ENCODE results near the gene SHPK.

SHPK gene

GRCh38 chr17:3647251-3647650, 11.2 kb upstream of the SHPK start:
- no peak overlapping the region for H2AFZ ChIP-seq (ENCODE audit: low read length)
- H3K36me3 ChIP-seq (replicated peaks; ENCODE audit: insufficient read depth, low read length), result no peaks in the 10 kb centered on the region
- H3K9ac ChIP-seq (ENCODE audit: low read length), result no peak overlapping the region
- H3K79me2 ChIP-seq (ENCODE audit: low read length), result no peaks in the 10 kb centered on the region
- no peaks in the 10 kb centered on the region for H3K27me3 ChIP-seq (replicated peaks; ENCODE audit: insufficient read depth, low read length)
- no peaks in the 10 kb centered on the region for H3K4me1 ChIP-seq (ENCODE audit: low read length)
- DNase-seq, result no peak
- H4K20me1 ChIP-seq (ENCODE audit: insufficient read depth, low read length), result no peaks in the 10 kb centered on the region
- TF ChIP-seq CTCF (IDR thresholded peaks at IDR 0.05; ENCODE audit: low read length), result no peak
- TF ChIP-seq EZH2phosphoT487 (IDR thresholded peaks at IDR 0.05; ENCODE audit: low read length), result no peak
- TF ChIP-seq EZH2 (optimal IDR thresholded peaks at IDR 0.05; ENCODE audit: low read depth, low read length), result no peak
- no peaks in the 10 kb centered on the region for H3K9me2 ChIP-seq (replicated peaks; ENCODE audit: insufficient read depth, low read length)
- no peak overlapping the region for H3K4me2 ChIP-seq (ENCODE audit: low read depth, low read length)
- H3F3A ChIP-seq (ENCODE audit: insufficient read depth, low read length), result no peaks in the 10 kb centered on the region
- H3K27ac ChIP-seq (ENCODE audit: low read length), result no peak overlapping the region
- no peak overlapping the region for H3K4me3 ChIP-seq (ENCODE audit: low read length)
- H3K9me3 ChIP-seq (replicated peaks; ENCODE audit: insufficient read depth, low read length), result no peaks in the 10 kb centered on the region

DNA sequence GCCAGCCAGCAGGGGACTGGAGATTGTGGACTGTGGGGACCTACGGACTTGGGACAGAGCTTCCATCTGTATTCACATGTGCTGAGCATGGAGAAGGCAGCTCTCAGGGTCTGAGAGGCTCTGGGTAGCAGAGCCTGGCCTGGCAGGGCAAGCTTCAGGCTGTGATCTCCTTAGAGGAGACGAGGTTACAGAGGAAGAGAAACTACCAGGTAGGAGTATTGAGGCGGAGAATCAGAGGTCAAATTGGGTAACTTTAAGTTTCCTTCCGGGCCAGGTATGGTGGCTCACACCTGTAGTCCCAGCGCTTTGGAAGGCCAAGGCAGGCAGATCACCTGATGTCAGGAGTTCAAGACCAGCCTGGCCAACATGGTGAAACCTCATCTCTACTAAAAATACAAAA, 9.3 kb upstream of the SHPK start:
- DNase-seq, result no peak
- no peaks in the 10 kb centered on the region for H4K20me1 ChIP-seq (ENCODE audit: insufficient read depth, low read length)
- H2AFZ ChIP-seq (ENCODE audit: low read length), result no peak overlapping the region
- H3K9me3 ChIP-seq (replicated peaks; ENCODE audit: insufficient read depth, low read length), result no peaks in the 10 kb centered on the region
- TF ChIP-seq CTCF (IDR thresholded peaks at IDR 0.05; ENCODE audit: low read length), result no peak
- no peaks in the 10 kb centered on the region for H3K36me3 ChIP-seq (replicated peaks; ENCODE audit: insufficient read depth, low read length)
- no peaks in the 10 kb centered on the region for H3K27me3 ChIP-seq (replicated peaks; ENCODE audit: insufficient read depth, low read length)
- H3K27ac ChIP-seq (ENCODE audit: low read length), result no peak overlapping the region
- no peaks in the 10 kb centered on the region for H3K9me2 ChIP-seq (replicated peaks; ENCODE audit: insufficient read depth, low read length)
- no peaks in the 10 kb centered on the region; the same call in 1 of the 2 replicates for H3F3A ChIP-seq (ENCODE audit: insufficient read depth, low read length)
- no peaks in the 10 kb centered on the region for H3K4me1 ChIP-seq (ENCODE audit: low read length)
- H3K4me2 ChIP-seq (ENCODE audit: low read depth, low read length), result no peak overlapping the region
- no peaks in the 10 kb centered on the region for H3K79me2 ChIP-seq (ENCODE audit: low read length)
- H3K4me3 ChIP-seq (ENCODE audit: low read length), result no peak overlapping the region
- H3K9ac ChIP-seq (ENCODE audit: low read length), result no peak overlapping the region

- H4K20me1 ChIP-seq (ENCODE audit: insufficient read depth, low read length), result no peaks in the 10 kb centered on the region
- no peaks in the 10 kb centered on the region for H3K36me3 ChIP-seq (replicated peaks; ENCODE audit: insufficient read depth, low read length)
- H2AFZ ChIP-seq (ENCODE audit: low read length), result no peak overlapping the region
- TF ChIP-seq EZH2 (optimal IDR thresholded peaks at IDR 0.05; ENCODE audit: low read depth, low read length) (no peak), EZH2phosphoT487 (IDR thresholded peaks at IDR 0.05; ENCODE audit: low read length) (no peak), CTCF (IDR thresholded peaks at IDR 0.05; ENCODE audit: low read length) (no peak)
- no peaks in the 10 kb centered on the region for H3K27me3 ChIP-seq (replicated peaks; ENCODE audit: insufficient read depth, low read length)
- no peak overlapping the region for H3K4me3 ChIP-seq (ENCODE audit: low read length)
- no peaks in the 10 kb centered on the region for H3K9me3 ChIP-seq (replicated peaks; ENCODE audit: insufficient read depth, low read length)
- H3K4me1 ChIP-seq (ENCODE audit: low read length), result peaks cover 4% of the 10 kb centered on the region; the same call in 1 of the 2 replicates
- H3F3A ChIP-seq (ENCODE audit: insufficient read depth, low read length), result peaks cover 6% of the 10 kb centered on the region
- DNase-seq, result no peak
- H3K9ac ChIP-seq (ENCODE audit: low read length), result no peak overlapping the region
- no peaks in the 10 kb centered on the region for H3K79me2 ChIP-seq (ENCODE audit: low read length)
- no peak overlapping the region for H3K27ac ChIP-seq (ENCODE audit: low read length)
- no peaks in the 10 kb centered on the region for H3K9me2 ChIP-seq (replicated peaks; ENCODE audit: insufficient read depth, low read length)
- no peak overlapping the region for H3K4me2 ChIP-seq (ENCODE audit: low read depth, low read length)
Measured at GRCh38 chr17:3643889-3644349, 7.9 kb upstream of the SHPK start.

Measured in MM.1S (cell line).